ENCODE results near the gene CIZ1.

CIZ1 gene

GRCh38 chr9:128153060-128153946, 38.1 kb downstream of the CIZ1 start:
- Histone ChIP-seq H3K9me3 (no peaks in the 10 kb centered on the region), H3K4me3 (no peak overlapping the region), H3K27me3 (no peaks in the 10 kb centered on the region), H3K27ac (no peak overlapping the region), H3K36me3 (no peaks in the 10 kb centered on the region), H3K4me1 (peaks cover 0 to 11% (median 0%) of the 10 kb centered on the region in 4 donors)
- intact Hi-C loops (cut with DNase I; ENCODE audit: low total_unique reads), result no loop called here
- DNase-seq, result no peak
- no peak for TF ChIP-seq CTCF (IDR thresholded peaks at IDR 0.05)

- H3K27ac ChIP-seq, result no peak overlapping the region
- intact Hi-C loops (cut with DNase I; ENCODE audit: low total_unique reads), result no loop called here
- no peaks in the 10 kb centered on the region for H3K36me3 ChIP-seq
- no peak overlapping the region for H3K4me3 ChIP-seq
- DNase-seq, result peak in 1 of 2 donors; percentile 55
- H3K9me3 ChIP-seq, result no peaks in the 10 kb centered on the region
- no peaks in the 10 kb centered on the region for H3K27me3 ChIP-seq
- H3K4me1 ChIP-seq, result peaks cover 0 to 12% (median 0%) of the 10 kb centered on the region in 4 donors
- no peak for TF ChIP-seq CTCF (IDR thresholded peaks at IDR 0.05)
These were observed 39.0 kb downstream of the CIZ1 start for GRCh38 chr9:128152133-128153059.

GRCh38 chr9:128151309-128152132, 39.9 kb downstream of the CIZ1 start:
- Histone ChIP-seq H3K36me3 (no peaks in the 10 kb centered on the region), H3K4me3 (no peak overlapping the region), H3K4me1 (peaks cover 0 to 12% (median 0%) of the 10 kb centered on the region in 4 donors), H3K27me3 (no peaks in the 10 kb centered on the region), H3K9me3 (no peaks in the 10 kb centered on the region), H3K27ac (no peak overlapping the region)
- no peak for TF ChIP-seq CTCF (IDR thresholded peaks at IDR 0.05)
- peak in 1 of 2 donors; percentile 60 for DNase-seq
- intact Hi-C loops (cut with DNase I; ENCODE audit: low total_unique reads), result no loop called here

- Histone ChIP-seq H3K27ac (no peak overlapping the region), H3K4me1 (peaks cover 0 to 12% (median 0%) of the 10 kb centered on the region in 4 donors), H3K36me3 (no peaks in the 10 kb centered on the region), H3K27me3 (no peaks in the 10 kb centered on the region), H3K9me3 (no peaks in the 10 kb centered on the region), H3K4me3 (no peak overlapping the region)
- intact Hi-C loops (cut with DNase I; ENCODE audit: low total_unique reads), result no loop called here
- no peak for TF ChIP-seq CTCF (IDR thresholded peaks at IDR 0.05)
- peak in 1 of 2 donors; percentile 63 for DNase-seq
These were observed 40.6 kb downstream of the CIZ1 start for GRCh38 chr9:128150594-128151308.

Data from tibial artery (tissue), 4 donors.